ENCODE measurements around the gene GALNT9. TPM values are rescaled to one million over a fixed set of nuclear protein-coding genes. Genes with fewer than 3 reads are reported as not detected.

GALNT9 gene
- total RNA-seq, 1 experiment from 2014 or later: 0.45 TPM

DNA sequence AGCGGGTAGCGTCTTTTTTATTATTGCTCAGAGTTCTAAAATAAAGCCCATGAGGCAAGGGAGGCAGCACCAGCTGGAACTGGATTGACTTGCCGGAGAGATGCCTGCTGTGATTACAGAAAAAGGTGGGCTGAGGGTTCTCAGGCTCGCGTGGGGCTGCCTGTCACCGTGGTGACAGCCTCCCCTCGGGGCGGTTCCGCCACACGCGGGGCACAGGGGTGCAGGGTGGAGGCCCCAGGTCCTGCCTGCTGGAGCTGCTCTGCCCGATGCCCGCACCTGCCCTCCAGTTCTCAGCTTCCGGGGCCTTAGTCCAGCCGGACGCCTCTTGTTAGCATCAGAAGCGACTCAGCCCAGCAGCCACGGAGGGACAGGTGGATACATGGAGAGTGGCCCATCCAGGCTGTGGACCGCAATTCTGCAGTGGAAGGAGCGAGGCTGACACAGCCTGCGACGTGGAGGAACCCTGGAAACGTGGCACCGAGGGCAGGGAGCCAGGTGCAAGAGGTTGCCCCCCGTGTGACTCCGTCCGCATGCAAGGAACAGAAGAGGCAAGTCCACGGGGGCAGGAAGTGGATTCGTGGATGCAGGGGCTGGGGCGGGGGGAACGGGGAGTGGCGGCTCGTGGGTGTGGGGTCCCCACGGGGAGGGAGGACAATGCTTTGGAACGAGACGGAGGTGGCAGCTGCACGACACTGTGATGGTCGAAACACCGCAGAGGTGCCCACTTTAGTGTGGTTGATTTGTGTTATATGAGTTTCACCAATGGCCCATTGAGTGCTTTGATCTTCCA, 79.5 kb downstream of the GALNT9 start:
- Mint-ChIP-seq H3K36me3 (ENCODE audit: insufficient read depth, unreplicated experiment) (no peaks in the 10 kb centered on the region), H3K27me3 (ENCODE audit: insufficient read depth, unreplicated experiment) (peaks cover 21% of the 10 kb centered on the region), H3K4me3 (ENCODE audit: unreplicated experiment) (no peak overlapping the region), H3K27ac (ENCODE audit: unreplicated experiment) (no peak overlapping the region), H3K9me3 (ENCODE audit: unreplicated experiment) (no peaks in the 10 kb centered on the region), H3K4me1 (ENCODE audit: low read depth, unreplicated experiment) (no peaks in the 10 kb centered on the region)
- POLR2A ChIA-PET: no interaction called here
- DNase-seq: no peak
- no peak overlapping the region for H3K4me3 ChIP-seq (ENCODE audit: low read depth, low read length)
- intact Hi-C loops (cut with micrococcal nuclease; ENCODE audit: unreplicated experiment): no loop called here
- no peaks in the 10 kb centered on the region for H3K4me1 ChIP-seq
- H3K9me3 ChIP-seq: no peaks in the 10 kb centered on the region
- H3K36me3 ChIP-seq (ENCODE audit: control insufficient read depth, insufficient read depth, low read length): no peaks in the 10 kb centered on the region
- TF ChIP-seq, protein P1, sequence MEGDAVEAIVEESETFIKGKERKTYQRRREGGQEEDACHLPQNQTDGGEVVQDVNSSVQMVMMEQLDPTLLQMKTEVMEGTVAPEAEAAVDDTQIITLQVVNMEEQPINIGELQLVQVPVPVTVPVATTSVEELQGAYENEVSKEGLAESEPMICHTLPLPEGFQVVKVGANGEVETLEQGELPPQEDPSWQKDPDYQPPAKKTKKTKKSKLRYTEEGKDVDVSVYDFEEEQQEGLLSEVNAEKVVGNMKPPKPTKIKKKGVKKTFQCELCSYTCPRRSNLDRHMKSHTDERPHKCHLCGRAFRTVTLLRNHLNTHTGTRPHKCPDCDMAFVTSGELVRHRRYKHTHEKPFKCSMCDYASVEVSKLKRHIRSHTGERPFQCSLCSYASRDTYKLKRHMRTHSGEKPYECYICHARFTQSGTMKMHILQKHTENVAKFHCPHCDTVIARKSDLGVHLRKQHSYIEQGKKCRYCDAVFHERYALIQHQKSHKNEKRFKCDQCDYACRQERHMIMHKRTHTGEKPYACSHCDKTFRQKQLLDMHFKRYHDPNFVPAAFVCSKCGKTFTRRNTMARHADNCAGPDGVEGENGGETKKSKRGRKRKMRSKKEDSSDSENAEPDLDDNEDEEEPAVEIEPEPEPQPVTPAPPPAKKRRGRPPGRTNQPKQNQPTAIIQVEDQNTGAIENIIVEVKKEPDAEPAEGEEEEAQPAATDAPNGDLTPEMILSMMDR (IDR thresholded peaks at IDR 0.05; ENCODE audit: insufficient read depth in 1 of 2, low read depth in 1 of 2, low read length in 1 of 2, severe bottlenecking in 1 of 2, unreplicated experiment in 1 of 2): no peak
- CTCF ChIA-PET: no interaction called here
- BruUV-seq (replicated peaks): no TSS peak
- no peaks in the 10 kb centered on the region for H3K27me3 ChIP-seq (replicated peaks; ENCODE audit: control insufficient read depth, insufficient read depth, low read length)

DNA sequence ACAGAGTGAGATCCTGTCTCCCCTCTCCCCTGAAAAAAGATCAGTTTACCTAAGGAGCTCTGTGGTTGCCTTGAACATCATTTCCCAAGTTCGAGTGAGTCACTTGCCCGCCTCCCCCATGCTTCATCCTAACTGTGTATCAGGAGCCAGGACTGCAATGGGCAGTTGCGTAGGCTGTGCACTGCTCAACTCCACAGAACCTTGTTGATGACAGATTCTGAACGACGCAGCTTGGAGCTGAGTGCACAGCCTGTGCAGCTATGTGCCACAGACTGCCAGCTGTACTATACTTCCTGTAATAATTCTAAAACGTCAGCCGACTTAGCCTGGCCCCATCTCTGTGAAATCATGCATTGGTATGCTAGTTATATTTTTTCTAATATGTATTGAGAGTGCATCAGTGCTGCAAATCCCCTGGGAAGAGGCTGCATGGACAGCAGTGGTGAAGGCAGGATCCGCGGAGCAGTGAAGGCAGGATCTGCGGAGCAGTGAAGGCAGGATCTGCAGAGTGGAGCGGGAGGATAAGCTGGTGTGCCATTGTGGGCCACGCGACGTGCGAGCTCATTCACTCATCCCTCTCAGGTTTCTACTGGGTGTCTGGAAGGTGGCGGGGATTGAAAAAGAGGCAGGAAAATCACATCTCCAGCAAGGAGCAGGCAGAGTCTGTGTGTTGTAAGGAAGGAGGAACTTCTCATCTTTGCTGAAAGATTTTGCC, 80.8 kb downstream of the GALNT9 start:
- Mint-ChIP-seq H3K4me1 (ENCODE audit: low read depth, unreplicated experiment) (no peaks in the 10 kb centered on the region), H3K36me3 (ENCODE audit: insufficient read depth, unreplicated experiment) (no peaks in the 10 kb centered on the region), H3K9me3 (ENCODE audit: unreplicated experiment) (peaks cover 6% of the 10 kb centered on the region), H3K27me3 (ENCODE audit: insufficient read depth, unreplicated experiment) (peaks cover 24% of the 10 kb centered on the region), H3K4me3 (ENCODE audit: unreplicated experiment) (no peak overlapping the region), H3K27ac (ENCODE audit: unreplicated experiment) (no peak overlapping the region)
- intact Hi-C loops (cut with micrococcal nuclease; ENCODE audit: unreplicated experiment): no loop called here
- no peak overlapping the region for H3K4me3 ChIP-seq (ENCODE audit: low read depth, low read length)
- ChIA-PET POLR2A (no interaction called here), CTCF (interaction anchor here (1.1 kb wide), 1 partner anchor 165 kb away, joined by 3 read pairs; no protein-coding TSS in a partner anchor)
- no peaks in the 10 kb centered on the region for H3K27me3 ChIP-seq (replicated peaks; ENCODE audit: control insufficient read depth, insufficient read depth, low read length)
- no peaks in the 10 kb centered on the region for H3K4me1 ChIP-seq
- TF ChIP-seq, protein P1 (IDR thresholded peaks at IDR 0.05; ENCODE audit: insufficient read depth in 1 of 2, low read depth in 1 of 2, low read length in 1 of 2, severe bottlenecking in 1 of 2, unreplicated experiment in 1 of 2): no peak
- DNase-seq: no peak
- BruUV-seq (replicated peaks): no TSS peak
- no peaks in the 10 kb centered on the region for H3K36me3 ChIP-seq (ENCODE audit: control insufficient read depth, insufficient read depth, low read length)
- no peaks in the 10 kb centered on the region for H3K9me3 ChIP-seq

DNA sequence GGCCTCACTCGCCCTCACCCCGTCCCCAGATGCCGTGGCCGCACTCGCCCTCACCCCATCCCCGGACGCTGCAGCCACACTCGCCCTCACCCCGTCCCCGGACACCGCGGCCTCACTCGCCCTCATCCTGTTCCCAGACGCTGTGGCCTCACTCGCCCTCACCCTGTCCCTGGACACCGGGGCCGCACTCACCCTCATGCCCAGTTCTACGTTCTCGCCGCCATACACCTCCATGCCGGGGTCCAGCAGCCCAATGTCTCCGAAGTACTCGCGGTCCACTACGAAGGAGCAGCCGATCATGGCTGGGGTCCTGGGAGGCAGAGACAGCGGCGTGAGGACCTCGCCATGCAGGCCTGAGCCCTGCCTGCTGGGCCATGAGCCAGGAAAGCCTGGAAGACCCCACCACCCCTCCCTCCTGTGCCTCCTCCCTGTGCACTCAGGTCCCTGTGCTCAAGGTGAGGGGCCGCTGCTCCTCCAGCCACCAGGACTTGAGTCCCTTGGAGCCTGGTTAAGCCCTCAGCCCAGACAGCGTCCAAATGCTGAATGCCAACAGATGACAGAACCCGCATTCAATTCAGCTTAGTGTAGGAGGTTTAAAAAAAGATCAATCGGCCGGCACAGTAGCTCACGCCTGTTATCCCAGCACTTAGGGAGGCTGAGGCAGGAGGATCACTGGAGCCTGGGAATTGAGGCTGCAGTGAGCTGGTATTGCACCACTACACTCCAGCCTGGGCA, 81.5 kb downstream of the GALNT9 start:
- Histone ChIP-seq H3K27me3 (replicated peaks; ENCODE audit: control insufficient read depth, insufficient read depth, low read length) (no peaks in the 10 kb centered on the region), H3K4me3 (ENCODE audit: low read depth, low read length) (no peak overlapping the region), H3K4me1 (no peaks in the 10 kb centered on the region), H3K36me3 (ENCODE audit: control insufficient read depth, insufficient read depth, low read length) (no peaks in the 10 kb centered on the region), H3K9me3 (no peaks in the 10 kb centered on the region)
- peaks cover 9% of the 10 kb centered on the region for H3K9me3 Mint-ChIP-seq (ENCODE audit: unreplicated experiment)
- intact Hi-C loops (cut with micrococcal nuclease; ENCODE audit: unreplicated experiment): no loop called here
- CTCF ChIA-PET: interaction anchor here (1.1 kb wide), 1 partner anchor 166 kb away, joined by 3 read pairs; no protein-coding TSS in a partner anchor
- BruUV-seq (replicated peaks): no TSS peak
- no peaks in the 10 kb centered on the region for H3K36me3 Mint-ChIP-seq (ENCODE audit: insufficient read depth, unreplicated experiment)
- no peak for DNase-seq
- H3K27me3 Mint-ChIP-seq (ENCODE audit: insufficient read depth, unreplicated experiment): peaks cover 24% of the 10 kb centered on the region
- no peaks in the 10 kb centered on the region for H3K4me1 Mint-ChIP-seq (ENCODE audit: low read depth, unreplicated experiment)
- POLR2A ChIA-PET: no interaction called here
- no peak overlapping the region for H3K4me3 Mint-ChIP-seq (ENCODE audit: unreplicated experiment)
- TF ChIP-seq, protein P1 (IDR thresholded peaks at IDR 0.05; ENCODE audit: insufficient read depth in 1 of 2, low read depth in 1 of 2, low read length in 1 of 2, severe bottlenecking in 1 of 2, unreplicated experiment in 1 of 2): no peak
- no peak overlapping the region for H3K27ac Mint-ChIP-seq (ENCODE audit: unreplicated experiment)
